Heart right ventricle (tissue), 16 donors: ENCODE results near the gene FAM53C. TPM values are rescaled to one million over a fixed set of nuclear protein-coding genes. Genes with fewer than 3 reads are reported as not detected.

ENCODE experiments used
- ATAC-seq, 8 donors: fragments of 200-7000 bp; cut with Tn5 transposase; one replicate each; pipeline ENCODE4 v1.9.1; 2020; ENCODE audit warnings: mild to moderate bottlenecking in 8 of 8, moderate library complexity in 8 of 8, moderate number of reproducible peaks in 1 of 8
- DNase-seq, 2 donors: peaks; one replicate each; pipeline ENCODE4 v3.0.0-alpha.2; 2020
- H3K27ac ChIP-seq, 10 donors: fragments of 200-600 bp; sonication (generic) in 2 of 10; one replicate each; pipeline versions ENCODE4 v1.5.0 to v1.8.0; 2020 to 2022; ENCODE audit warnings: mild to moderate bottlenecking in 3 of 10
- H3K27me3 ChIP-seq, 7 donors: fragments of 200-600 bp; one replicate each; pipeline ENCODE4 v1.8.0; 2021 to 2022; ENCODE audit warnings: mild to moderate bottlenecking in 2 of 7
- H3K36me3 ChIP-seq, 9 donors: fragments of 200-600 bp; sonication (generic) in 1 of 9; one replicate each; pipeline versions ENCODE4 v1.5.0 to v1.8.0; 2020 to 2022; ENCODE audit warnings: mild to moderate bottlenecking in 2 of 9
- H3K4me1 ChIP-seq, 9 donors: fragments of 200-600 bp; sonication (generic) in 1 of 9; one replicate each; pipeline versions ENCODE4 v1.5.0 to v1.8.0; 2020 to 2022; ENCODE audit warnings: mild to moderate bottlenecking in 4 of 9
- H3K4me3 ChIP-seq, 10 donors: fragments of 200-600 bp; sonication (generic) in 2 of 10; one replicate each; pipeline versions ENCODE4 v1.5.0 to v1.8.0; 2020 to 2022; ENCODE audit warnings: mild to moderate bottlenecking in 7 of 10, moderate library complexity in 2 of 10
- H3K9me3 ChIP-seq, 11 donors: fragments of 200-600 bp in 10 of 11; sonication (generic) in 2 of 11; one replicate each; pipeline versions ENCODE4 v1.5.0 to v1.8.0; 2013 to 2022; ENCODE audit warnings: mild to moderate bottlenecking in 2 of 11, control low read depth in 1 of 11, moderate library complexity in 1 of 11
- CTCF ChIP-seq, 9 donors: fragments of 200-600 bp; sonication (generic) in 2 of 9; IDR thresholded peaks; one replicate each; pipeline versions ENCODE4 v1.5.0 to v1.8.0; 2021 to 2022; ENCODE audit warnings: antibody characterized with exemption in 9 of 9, mild to moderate bottlenecking in 5 of 9, moderate library complexity in 1 of 9
- WGBS, 2 donors: extraction: QIAGEN DNeasy Blood & Tissue Kit; methylation state at CpG; one replicate each; pipeline ENCODE4 v1.1.7; 2013; ENCODE audit warnings: inconsistent platforms in 1 of 2; 5-methylcytosine and 5-hydroxymethylcytosine counted together
- intact Hi-C, 10 donors: fragments of 100-400 bp; cut with DNase I; formaldehyde crosslinking; loops; one replicate each; pipeline versions ENCODE4 v1.11.1 to v1.14.2; 2022
- polyA plus RNA-seq, 2 donors: library from polyadenylated mRNA; stranded (reverse); fragments of 200-250 nt; gene quantifications; one replicate each; pipeline ENCODE4 v1.2.3, GENCODE V29; 2013
- total RNA-seq, 10 donors: library from RNA; stranded (reverse); fragmentation: NEBNext Ultra II Directional in 3 of 10; extraction: Animal tissue kit (Norgen Biotek cat#: 25700) in 3 of 10; gene quantifications; one replicate each; pipeline versions ENCODE4 v1.2.1 to v1.2.4, GENCODE V29; 2021 to 2023
- donor health status: Arrhythmogenic right ventricular cardiomyopathy.
- donor health status: ischemic (EF 13 %, LVEDD 7.1; RV severe dilation, severe dysfunction).
- donor health status: healthy with polysubstance abuse.
- donor health status: DM: no; HTN: yes; CAD: no.
- donor health status: DM: no; HTN: no; CAD: no.
- donor health status: ischemic (EF 25% LVEDD 6.9; RV normal size, moderate dysfunction).
- donor health status: ischemic (EF 25% LVEDD 5.7; RV mildly dilated, moderate dysfunction).
- donor health status: healthy.
- donor health status: DM: yes; HTN: yes; CAD: no.
- donor health status: Ischemic cardiomyopathy.
- donor health status: ischemic (EF 35%, LVEDD 5.7; RV mildly dilated, moderate dysfunction).
- donor health status: nonischemic (EF 11% LVEDD 7.7; RV severe dilation, severe dysfunction).
- donor health status: DM: yes; HTN: yes; CAD: no.
- donor health status: PGD.
- donor health status: ischemic (EF 29% LVEDD 5.4; RV normal size, mild dysfunction).
- donor health status: nonischemic (EF 23%, LVEDD 6.1; RV moderate dilation, normal function).

The FAM53C gene
- total and polyA plus RNA-seq, 12 donors = 8.8 to 29.9 (median 24.2) TPM

GRCh38 chr5:138351056-138351455 is 13.0 kb downstream of the FAM53C start:
- 91 to 92% methylated on average over 1 of the region's 1 CpG for WGBS, 2 donors
- intact Hi-C loops = loop anchor here in 2 of 10 donors (5.0 to 10.0 kb wide), 2 partner anchors 126 to 141 kb away; no protein-coding TSS in a partner anchor
- DNase-seq = no peak
- no peak for TF ChIP-seq CTCF (IDR thresholded peaks at IDR 0.05)
- H3K27me3 ChIP-seq = no peaks in the 10 kb centered on the region
- H3K4me1 ChIP-seq = peaks cover 8 to 58% (median 41%) of the 10 kb centered on the region in 9 donors
- peaks cover 0 to 36% (median 26%) of the 10 kb centered on the region in 9 donors for H3K36me3 ChIP-seq
- no peak for ATAC-seq
- peak overlapping the region in 6 of 10 donors; percentile 7 to 99 (median 54) for H3K27ac ChIP-seq
- no peak overlapping the region for H3K4me3 ChIP-seq
- H3K9me3 ChIP-seq = peaks cover 0 to 7% (median 5%) of the 10 kb centered on the region in 11 donors

GRCh38 chr5:138351517-138351916 is 13.5 kb downstream of the FAM53C start:
- H3K4me1 ChIP-seq = peaks cover 8 to 63% (median 45%) of the 10 kb centered on the region in 9 donors
- DNase-seq (no peak), ATAC-seq (no peak)
- intact Hi-C loops = loop anchor here in 2 of 10 donors (5.0 to 10.0 kb wide), 2 partner anchors 127 to 141 kb away; no protein-coding TSS in a partner anchor
- peak overlapping the region in 3 of 10 donors; percentile 7 to 99 (median 98) for H3K27ac ChIP-seq
- peaks cover 0 to 7% (median 5%) of the 10 kb centered on the region in 11 donors for H3K9me3 ChIP-seq
- H3K27me3 ChIP-seq = no peaks in the 10 kb centered on the region
- TF ChIP-seq CTCF (IDR thresholded peaks at IDR 0.05) = no peak
- H3K36me3 ChIP-seq = peaks cover 0 to 32% (median 22%) of the 10 kb centered on the region in 9 donors
- no peak overlapping the region for H3K4me3 ChIP-seq

- DNase-seq = peak; percentile 76 to 88
- WGBS, 2 donors = 4 to 9% methylated on average over 26 to 30 of the region's 30 CpGs
- peak; percentile 77 to 90 (median 85) for ATAC-seq
- peaks cover 0 to 25% (median 15%) of the 10 kb centered on the region in 9 donors for H3K36me3 ChIP-seq
- peak; percentile 82 to 99 (median 90) for TF ChIP-seq CTCF (IDR thresholded peaks at IDR 0.05)
- H3K4me3 ChIP-seq = peak within 1 kb of the TSS; percentile 73 to 99 (median 94)
- no peaks in the 10 kb centered on the region for H3K27me3 ChIP-seq
- intact Hi-C loops = loop anchor here in 2 of 10 donors (5.0 to 10.0 kb wide), 2 partner anchors 127 to 140 kb away; no protein-coding TSS in a partner anchor
- peaks cover 8 to 70% (median 51%) of the 10 kb centered on the region in 9 donors for H3K4me1 ChIP-seq
- peak within 1 kb of the TSS; percentile 86 to 99 (median 97) for H3K27ac ChIP-seq
- peaks cover 0 to 7% (median 5%) of the 10 kb centered on the region in 11 donors for H3K9me3 ChIP-seq
Measured at GRCh38 chr5:138352071-138352721, 14.1 kb downstream of the FAM53C start, which contains the start of gene KDM3B. KDM3B (plus strand) TSS chr5:138352685; CDS start chr5:138352796, 111 bp downstream.

- peak in 7 of 9 donors; percentile 32 to 63 (median 51) for TF ChIP-seq CTCF (IDR thresholded peaks at IDR 0.05)
- DNase-seq = peak; percentile 62 to 66
- Histone ChIP-seq H3K4me3 (peak overlapping the region; percentile 73 to 99 (median 94)), H3K27me3 (no peaks in the 10 kb centered on the region), H3K4me1 (peaks cover 8 to 73% (median 51%) of the 10 kb centered on the region in 9 donors), H3K36me3 (peaks cover 0 to 17% (median 9%) of the 10 kb centered on the region in 9 donors), H3K27ac (peak overlapping the region; percentile 86 to 99 (median 97)), H3K9me3 (peaks cover 0 to 7% (median 5%) of the 10 kb centered on the region in 11 donors)
- WGBS, 2 donors = 0% methylated on average over 58 to 78 of the region's 88 CpGs
- peak; percentile 63 to 76 (median 67) for ATAC-seq
- intact Hi-C loops = loop anchor here in 2 of 10 donors (5.0 to 10.0 kb wide), 2 partner anchors 128 to 139 kb away; no protein-coding TSS in a partner anchor
Measured at GRCh38 chr5:138352722-138353559, 14.9 kb downstream of the FAM53C start.
